Muscle layer of colon (tissue), 2 donors: ENCODE measurements around the gene RPRD1A.
"Not testable (repeated sequence)": the region's sequence is repeated elsewhere in the genome, so short reads cannot be mapped to it uniquely, and the experiment has no call there.

Experiments used
- H3K27ac ChIP-seq: one replicate; pipeline ENCODE4 v1.7.0; 2013; ENCODE audit warnings: low read depth, mild to moderate bottlenecking, low read length, moderate library complexity
- H3K27me3 ChIP-seq, 2 donors: one replicate each; pipeline ENCODE4 v1.7.0; 2013; ENCODE audit warnings: low read length in 2 of 2, mild to moderate bottlenecking in 2 of 2; ENCODE audit not compliant: insufficient read depth in 2 of 2, control insufficient read depth in 1 of 2
- H3K36me3 ChIP-seq: one replicate; pipeline ENCODE4 v1.7.0; 2013; ENCODE audit warnings: mild to moderate bottlenecking, low read length; ENCODE audit not compliant: insufficient read depth
- H3K4me1 ChIP-seq: one replicate; pipeline ENCODE4 v1.7.0; 2013; ENCODE audit warnings: mild to moderate bottlenecking, low read length; ENCODE audit not compliant: insufficient read depth
- H3K4me3 ChIP-seq, 2 donors: one replicate each; pipeline ENCODE4 v1.7.0; 2013; ENCODE audit warnings: low read length in 2 of 2, low read depth in 1 of 2, mild to moderate bottlenecking in 1 of 2, moderate library complexity in 1 of 2
- H3K9ac ChIP-seq: one replicate; pipeline ENCODE4 v1.7.0; 2013; ENCODE audit warnings: low read length
- H3K9me3 ChIP-seq: one replicate; pipeline ENCODE4 v1.7.0; 2013; ENCODE audit warnings: mild to moderate bottlenecking, low read length
- donor health status: abdominal sarcoma.
- donor health status: Adenocarcinoma of cecum.

RPRD1A gene

GRCh38 chr18:36077764-36078163, 10.4 kb upstream of the RPRD1A start:
- not testable (repeated sequence) for H3K27ac ChIP-seq, H3K36me3 ChIP-seq, H3K4me1 ChIP-seq, H3K9me3 ChIP-seq, H3K9ac ChIP-seq, H3K4me3 ChIP-seq, H3K27me3 ChIP-seq

- Histone ChIP-seq H3K9ac (no peak overlapping the region), H3K36me3 (no peaks in the 10 kb centered on the region), H3K27me3 (no peaks in the 10 kb centered on the region), H3K4me3 (no peak overlapping the region), H3K27ac (no peak overlapping the region), H3K4me1 (no peaks in the 10 kb centered on the region), H3K9me3 (no peaks in the 10 kb centered on the region)
Measured at GRCh38 chr18:36075862-36076587, 8.7 kb upstream of the RPRD1A start.

- no peaks in the 10 kb centered on the region for H3K4me1 ChIP-seq
- H3K27me3 ChIP-seq: peaks cover 0 to 6% of the 10 kb centered on the region in 2 donors
- H3K36me3 ChIP-seq: no peaks in the 10 kb centered on the region
- no peak overlapping the region for H3K9ac ChIP-seq
- H3K9me3 ChIP-seq: no peaks in the 10 kb centered on the region
- no peak overlapping the region for H3K27ac ChIP-seq
- H3K4me3 ChIP-seq: no peak overlapping the region
Measured at GRCh38 chr18:36074435-36074834, 7.1 kb upstream of the RPRD1A start.

GRCh38 chr18:36073676-36074075, 6.3 kb upstream of the RPRD1A start:
- H3K27me3 ChIP-seq: peaks cover 0 to 6% of the 10 kb centered on the region in 2 donors

GRCh38 chr18:36072406-36072805, 5.0 kb upstream of the RPRD1A start:
- H3K4me1 ChIP-seq, H3K9me3 ChIP-seq, H3K4me3 ChIP-seq, H3K27ac ChIP-seq, H3K27me3 ChIP-seq, H3K36me3 ChIP-seq, H3K9ac ChIP-seq: not testable (repeated sequence)

More at GRCh38 chr18:36073676-36074075, 6.3 kb upstream of the RPRD1A start:
- Histone ChIP-seq H3K9me3 (no peaks in the 10 kb centered on the region), H3K4me3 (no peak overlapping the region), H3K9ac (no peak overlapping the region), H3K27ac (no peak overlapping the region), H3K36me3 (no peaks in the 10 kb centered on the region), H3K4me1 (no peaks in the 10 kb centered on the region)

GRCh38 chr18:36066686-36067054, 689 bp downstream of the RPRD1A start:
- Histone ChIP-seq H3K36me3 (no peaks in the 10 kb centered on the region), H3K27me3 (peaks cover 0 to 6% of the 10 kb centered on the region in 2 donors), H3K4me1 (peaks cover 13% of the 10 kb centered on the region), H3K4me3 (peak overlapping the region; percentile 43 to 68), H3K27ac (peak overlapping the region; percentile 89), H3K9me3 (no peaks in the 10 kb centered on the region), H3K9ac (peak overlapping the region; percentile 47)

GRCh38 chr18:36066001-36066400, 1.4 kb downstream of the RPRD1A start:
- peak overlapping the region; percentile 47 for H3K9ac ChIP-seq
- H3K4me3 ChIP-seq: peak overlapping the region in 1 of 2 donors; percentile 68
- no peaks in the 10 kb centered on the region for H3K9me3 ChIP-seq
- H3K4me1 ChIP-seq: peaks cover 13% of the 10 kb centered on the region
- H3K36me3 ChIP-seq: no peaks in the 10 kb centered on the region
- H3K27ac ChIP-seq: no peak overlapping the region
- peaks cover 0 to 6% of the 10 kb centered on the region in 2 donors for H3K27me3 ChIP-seq

GRCh38 chr18:36064809-36065079, 2.6 kb downstream of the RPRD1A start:
- H3K27me3 ChIP-seq, H3K4me3 ChIP-seq, H3K27ac ChIP-seq, H3K36me3 ChIP-seq, H3K9ac ChIP-seq, H3K9me3 ChIP-seq: not testable (repeated sequence)
- peaks cover 13% of the 10 kb centered on the region for H3K4me1 ChIP-seq

- H3K9ac ChIP-seq: no peak overlapping the region
- H3K4me3 ChIP-seq: no peak overlapping the region
- peaks cover 13% of the 10 kb centered on the region for H3K4me1 ChIP-seq
- H3K36me3 ChIP-seq: no peaks in the 10 kb centered on the region
- H3K9me3 ChIP-seq: no peaks in the 10 kb centered on the region
- H3K27me3 ChIP-seq: no peaks in the 10 kb centered on the region
- H3K27ac ChIP-seq: no peak overlapping the region
Measured at GRCh38 chr18:36064027-36064808, 3.1 kb downstream of the RPRD1A start.

GRCh38 chr18:36058674-36059073, 8.7 kb downstream of the RPRD1A start:
- no peak overlapping the region for H3K4me3 ChIP-seq
- no peak overlapping the region for H3K9ac ChIP-seq
- no peaks in the 10 kb centered on the region for H3K36me3 ChIP-seq
- H3K27me3 ChIP-seq: no peaks in the 10 kb centered on the region
- H3K27ac ChIP-seq: no peak overlapping the region
- H3K9me3 ChIP-seq: no peaks in the 10 kb centered on the region
- peaks cover 9% of the 10 kb centered on the region for H3K4me1 ChIP-seq

GRCh38 chr18:36051760-36052159, 15.6 kb downstream of the RPRD1A start:
- Histone ChIP-seq H3K36me3 (no peaks in the 10 kb centered on the region), H3K27me3 (no peaks in the 10 kb centered on the region), H3K9ac (no peak overlapping the region), H3K27ac (no peak overlapping the region), H3K9me3 (no peaks in the 10 kb centered on the region), H3K4me3 (no peak overlapping the region), H3K4me1 (peaks cover 9% of the 10 kb centered on the region)

GRCh38 chr18:36050479-36050878, 16.9 kb downstream of the RPRD1A start:
- no peak overlapping the region for H3K27ac ChIP-seq
- H3K36me3 ChIP-seq: no peaks in the 10 kb centered on the region
- no peak overlapping the region for H3K4me3 ChIP-seq
- no peaks in the 10 kb centered on the region for H3K9me3 ChIP-seq
- H3K4me1 ChIP-seq: peaks cover 9% of the 10 kb centered on the region
- no peak overlapping the region for H3K9ac ChIP-seq
- no peaks in the 10 kb centered on the region for H3K27me3 ChIP-seq
